Fibroblast of lung (primary cell): ENCODE measurements around the gene OR14K1. TPM values are rescaled to one million over a fixed set of nuclear protein-coding genes. Genes with fewer than 3 reads are reported as not detected.
"Not testable (repeated sequence)": the region's sequence is repeated elsewhere in the genome, so short reads cannot be mapped to it uniquely, and the experiment has no call there.

Source experiments
- DNase-seq, 2 donors: peaks; one replicate each; pipeline versions ENCODE4 v3.0.0 to v3.0.0-alpha.2; 2010; ENCODE audit warnings: low read depth in 2 of 2
- H2AFZ ChIP-seq: 2 replicates; pipeline ENCODE4 v1.5.1; 2012; ENCODE audit warnings: low read length, control low read depth, inconsistent platforms
- H3K27ac ChIP-seq: 2 replicates; pipeline ENCODE4 v1.5.1; 2011; ENCODE audit warnings: low read length, control low read depth; ENCODE audit not compliant: insufficient read depth
- H3K27me3 ChIP-seq: 2 replicates; pipeline ENCODE4 v1.5.1; 2011; ENCODE audit warnings: mild to moderate bottlenecking, low read length; ENCODE audit not compliant: control insufficient read depth, insufficient read depth
- H3K36me3 ChIP-seq: 2 replicates; pipeline ENCODE4 v1.5.1; 2011; ENCODE audit warnings: low read length; ENCODE audit not compliant: control insufficient read depth, insufficient read depth
- H3K4me1 ChIP-seq: 2 replicates; pipeline ENCODE4 v1.5.1; 2011; ENCODE audit warnings: low read length; ENCODE audit not compliant: control insufficient read depth, insufficient read depth; ENCODE audit errors: extremely low read depth
- H3K4me2 ChIP-seq: 2 replicates; pipeline ENCODE4 v1.5.1; 2011; ENCODE audit warnings: low read length, control low read depth; ENCODE audit not compliant: insufficient read depth; ENCODE audit errors: extremely low read depth
- H3K4me3 ChIP-seq, 4 experiments: fragments of 200-600 bp in 1 of 4; sonication (generic) in 1 of 4; replicated peaks in 1 of 4; 2 replicates each; pipeline ENCODE4 v1.5.1; 2011 to 2016; ENCODE audit warnings: low read length in 4 of 4, low read depth in 3 of 4, mild to moderate bottlenecking in 3 of 4, control low read depth in 2 of 4, inconsistent platforms in 1 of 4, mixed read lengths in 1 of 4; ENCODE audit not compliant: insufficient read depth in 1 of 4; ENCODE audit errors: control extremely low read depth in 1 of 4
- H3K79me2 ChIP-seq: 2 replicates; pipeline ENCODE4 v1.5.1; 2012; ENCODE audit warnings: mild to moderate bottlenecking, low read length, inconsistent platforms; ENCODE audit not compliant: control insufficient read depth, insufficient read depth
- H3K9ac ChIP-seq: 2 replicates; pipeline ENCODE4 v1.5.1; 2011; ENCODE audit warnings: mild to moderate bottlenecking, low read length, control low read depth; ENCODE audit not compliant: insufficient read depth
- H3K9me3 ChIP-seq: 2 replicates; pipeline ENCODE4 v1.5.1; 2012; ENCODE audit warnings: low read depth, low read length; ENCODE audit not compliant: control insufficient read depth, insufficient read depth
- H4K20me1 ChIP-seq: 2 replicates; pipeline ENCODE4 v1.5.1; 2011; ENCODE audit warnings: low read length; ENCODE audit not compliant: control insufficient read depth, insufficient read depth; ENCODE audit errors: extremely low read depth
- CTCF ChIP-seq, 2 donors: IDR thresholded peaks in 1 of 2; conservative IDR thresholded peaks in 1 of 2; 1 replicate in 1 of 2; 2 replicates in 1 of 2; pipeline ENCODE4 v1.5.1; 2011 to 2012; ENCODE audit warnings: low read length in 2 of 2, control low read depth in 1 of 2, inconsistent platforms in 1 of 2, low read depth in 1 of 2, mild to moderate bottlenecking in 1 of 2
- EZH2 ChIP-seq: IDR thresholded peaks from 2 replicates; pipeline ENCODE4 v1.5.1; 2012; ENCODE audit warnings: low read length, control low read depth, mild to moderate bottlenecking; ENCODE audit errors: missing control alignments
- polyA plus RNA-seq, 2 donors: library from polyadenylated mRNA; depleted of rRNA in 1 of 2; stranded (reverse) in 1 of 2; unstranded in 1 of 2; fragments of >200 nt; gene quantifications; 2 replicates each; pipeline ENCODE4 v1.2.1, GENCODE V29; 2011 to 2012; ENCODE audit warnings: missing spikeins in 1 of 2
- total RNA-seq: library from RNA; depleted of rRNA; stranded (reverse); fragments of >200 nt; gene quantifications from 2 replicates; pipeline ENCODE4 v1.2.1, GENCODE V29; 2014

The OR14K1 gene
- total and polyA plus RNA-seq, 2 donors (not counting 1 experiment from before 2014, with no cell fraction given): not detected

GRCh38 chr1:247740721-247741120, 2.3 kb downstream of the OR14K1 start:
- Histone ChIP-seq H3K4me1 (no peaks in the 10 kb centered on the region), H2AFZ (no peak overlapping the region), H3K27ac (no peak overlapping the region), H3K4me2 (no peak overlapping the region), H3K9me3 (no peaks in the 10 kb centered on the region), H3K27me3 (no peaks in the 10 kb centered on the region), H3K79me2 (no peaks in the 10 kb centered on the region), H4K20me1 (no peaks in the 10 kb centered on the region), H3K9ac (no peak overlapping the region), H3K4me3 (no peak overlapping the region), H3K36me3 (no peaks in the 10 kb centered on the region)
- TF ChIP-seq EZH2: no peak
- TF ChIP-seq CTCF (conservative IDR thresholded peaks at IDR 0.05 in 1 of 2, IDR thresholded peaks at IDR 0.05 in 1 of 2; ENCODE audit: low read depth in 1 of 2, low read length in 2 of 2): no peak
- DNase-seq: peak in 1 of 2 donors; percentile 11

- no peaks in the 10 kb centered on the region for H3K9me3 ChIP-seq
- H3K4me1 ChIP-seq: no peaks in the 10 kb centered on the region
- no peaks in the 10 kb centered on the region for H4K20me1 ChIP-seq
- no peak for DNase-seq
- H3K27me3 ChIP-seq: no peaks in the 10 kb centered on the region
- H2AFZ ChIP-seq: no peak overlapping the region
- no peak overlapping the region for H3K27ac ChIP-seq
- H3K9ac ChIP-seq: no peak overlapping the region
- TF ChIP-seq EZH2 (no peak), CTCF (conservative IDR thresholded peaks at IDR 0.05 in 1 of 2, IDR thresholded peaks at IDR 0.05 in 1 of 2; ENCODE audit: low read depth in 1 of 2, low read length in 2 of 2) (no peak)
- H3K4me3 ChIP-seq: no peak overlapping the region
- H3K4me2 ChIP-seq: no peak overlapping the region
- H3K79me2 ChIP-seq: no peaks in the 10 kb centered on the region
- H3K36me3 ChIP-seq: no peaks in the 10 kb centered on the region
Observed at GRCh38 chr1:247741756-247742155, 3.3 kb downstream of the OR14K1 start.

- H4K20me1 ChIP-seq, H2AFZ ChIP-seq, H3K9ac ChIP-seq, H3K9me3 ChIP-seq, H3K4me1 ChIP-seq, H3K27ac ChIP-seq, H3K27me3 ChIP-seq, H3K36me3 ChIP-seq, H3K79me2 ChIP-seq, H3K4me3 ChIP-seq, H3K4me2 ChIP-seq: not testable (repeated sequence)
- peak in 1 of 2 donors; percentile 76 for DNase-seq
Observed at GRCh38 chr1:247742215-247742760, 3.9 kb downstream of the OR14K1 start.
